NB4 (cell line): ENCODE data around the gene GXYLT1.

Experiments
- DNase-seq: peaks from one replicate; pipeline ENCODE4 v3.0.0; 2010; ENCODE audit warnings: low read depth
- H3K4me3 ChIP-seq: one replicate; pipeline ENCODE4 v1.5.1; 2011; ENCODE audit warnings: mild to moderate bottlenecking, low read depth, low read length, moderate library complexity
- CTCF ChIP-seq: IDR thresholded peaks from one replicate; pipeline ENCODE4 v1.5.1; 2012; ENCODE audit warnings: low read depth, low read length
- MAX ChIP-seq: IDR thresholded peaks from 2 replicates; pipeline ENCODE4 v1.6.1; 2011; ENCODE audit warnings: low read depth, low read length
- MYC ChIP-seq: IDR thresholded peaks from 2 replicates; pipeline ENCODE4 v1.6.1; 2011; ENCODE audit warnings: low read depth, low read length
- POLR2A ChIP-seq: IDR thresholded peaks from 2 replicates; pipeline ENCODE4 v1.6.1; 2011; ENCODE audit warnings: mild to moderate bottlenecking; ENCODE audit not compliant: insufficient read length; ENCODE audit errors: extremely low read depth

The GXYLT1 gene

GRCh38 chr12:42186793-42187192, 42.1 kb upstream of the GXYLT1 start:
- H3K4me3 ChIP-seq: no peak overlapping the region
- no peak for TF ChIP-seq POLR2A
- no peak for TF ChIP-seq MYC
- DNase-seq: no peak

- no peak overlapping the region for H3K4me3 ChIP-seq
- no peak for TF ChIP-seq CTCF
- no peak for TF ChIP-seq MAX
- no peak for TF ChIP-seq POLR2A
- TF ChIP-seq MYC: no peak
- DNase-seq: no peak
Observed at GRCh38 chr12:42182394-42182793, 37.7 kb upstream of the GXYLT1 start.

- no peak overlapping the region for H3K4me3 ChIP-seq
- TF ChIP-seq CTCF (no peak), POLR2A (no peak), MYC (no peak), MAX (no peak)
- peak; percentile 93 for DNase-seq
Observed at GRCh38 chr12:42180990-42181596, 36.4 kb upstream of the GXYLT1 start.

- TF ChIP-seq MAX: no peak
- TF ChIP-seq MYC: no peak
- TF ChIP-seq CTCF: no peak
- no peak for TF ChIP-seq POLR2A
- H3K4me3 ChIP-seq: no peak overlapping the region
- no peak for DNase-seq
Observed at GRCh38 chr12:42178101-42178500, 33.4 kb upstream of the GXYLT1 start.

GRCh38 chr12:42174978-42175377, 30.3 kb upstream of the GXYLT1 start:
- no peak overlapping the region for H3K4me3 ChIP-seq
- no peak for DNase-seq
- TF ChIP-seq MYC (no peak), POLR2A (no peak), MAX (no peak), CTCF (no peak)

GRCh38 chr12:42173961-42174521, 29.4 kb upstream of the GXYLT1 start:
- DNase-seq: no peak
- TF ChIP-seq MYC (no peak), MAX (no peak), POLR2A (no peak), CTCF (no peak)

More at GRCh38 chr12:42173961-42174521, 29.4 kb upstream of the GXYLT1 start:
- no peak overlapping the region for H3K4me3 ChIP-seq
